ENCODE measurements around the gene NUCKS1. TPM values are rescaled to one million over a fixed set of nuclear protein-coding genes. Genes with fewer than 3 reads are reported as not detected.

NUCKS1 gene
- total RNA-seq, 2 donors from 2014 or later = 80.6 to 116 TPM

- no peaks in the 10 kb centered on the region for H3K36me3 ChIP-seq
- no peaks in the 10 kb centered on the region for H3K27me3 ChIP-seq (replicated peaks; ENCODE audit: insufficient read depth)
- TF ChIP-seq CTCF (IDR thresholded peaks at IDR 0.05) = no peak
- H3K4me3 ChIP-seq = no peak overlapping the region
- H3K9me3 ChIP-seq = no peaks in the 10 kb centered on the region
- ATAC-seq (ENCODE audit: insufficient number of reproducible peaks, low FRiP score, low read depth) (no peak), DNase-seq (ENCODE audit: low spot score) (no peak)
- H3K4me1 ChIP-seq (ENCODE audit: control insufficient read depth in 1 of 2, low read depth in 2 of 2) = peaks cover 0 to 3% of the 10 kb centered on the region in 2 donors
- no peak overlapping the region for H3K27ac ChIP-seq
Measured at GRCh38 chr1:205764578-205764977, 14.6 kb upstream of the NUCKS1 start.

GRCh38 chr1:205763980-205764379 lies 14.0 kb upstream of the NUCKS1 start:
- Histone ChIP-seq H3K36me3 (no peaks in the 10 kb centered on the region), H3K27ac (no peak overlapping the region), H3K9me3 (no peaks in the 10 kb centered on the region), H3K4me1 (ENCODE audit: control insufficient read depth in 1 of 2, low read depth in 2 of 2) (no peaks in the 10 kb centered on the region), H3K4me3 (no peak overlapping the region), H3K27me3 (replicated peaks; ENCODE audit: insufficient read depth) (no peaks in the 10 kb centered on the region)
- DNase-seq (ENCODE audit: low spot score) = no peak
- ATAC-seq (ENCODE audit: insufficient number of reproducible peaks, low FRiP score, low read depth) = no peak
- no peak for TF ChIP-seq CTCF (IDR thresholded peaks at IDR 0.05)

GRCh38 chr1:205760606-205761005 lies 10.6 kb upstream of the NUCKS1 start:
- Histone ChIP-seq H3K9me3 (no peaks in the 10 kb centered on the region), H3K27ac (no peak overlapping the region), H3K4me1 (ENCODE audit: control insufficient read depth in 1 of 2, low read depth in 2 of 2) (no peaks in the 10 kb centered on the region), H3K27me3 (replicated peaks; ENCODE audit: insufficient read depth) (no peaks in the 10 kb centered on the region), H3K36me3 (no peaks in the 10 kb centered on the region), H3K4me3 (no peak overlapping the region)
- no peak for DNase-seq (ENCODE audit: low spot score)
- no peak for TF ChIP-seq CTCF (IDR thresholded peaks at IDR 0.05)
- no peak for ATAC-seq (ENCODE audit: insufficient number of reproducible peaks, low FRiP score, low read depth)

- ATAC-seq (ENCODE audit: insufficient number of reproducible peaks, low FRiP score, low read depth) = no peak
- no peaks in the 10 kb centered on the region for H3K36me3 ChIP-seq
- no peaks in the 10 kb centered on the region for H3K4me1 ChIP-seq (ENCODE audit: control insufficient read depth in 1 of 2, low read depth in 2 of 2)
- no peak for DNase-seq (ENCODE audit: low spot score)
- no peaks in the 10 kb centered on the region for H3K27me3 ChIP-seq (replicated peaks; ENCODE audit: insufficient read depth)
- H3K9me3 ChIP-seq = no peaks in the 10 kb centered on the region
- no peak overlapping the region for H3K27ac ChIP-seq
- H3K4me3 ChIP-seq = no peak overlapping the region
- no peak for TF ChIP-seq CTCF (IDR thresholded peaks at IDR 0.05)
Measured at GRCh38 chr1:205756552-205756951, 6.6 kb upstream of the NUCKS1 start.

GRCh38 chr1:205754857-205755256 lies 4.9 kb upstream of the NUCKS1 start:
- ATAC-seq (ENCODE audit: insufficient number of reproducible peaks, low FRiP score, low read depth) = no peak

More at GRCh38 chr1:205754857-205755256, 4.9 kb upstream of the NUCKS1 start:
- H3K4me1 ChIP-seq (ENCODE audit: control insufficient read depth in 1 of 2, low read depth in 2 of 2) = no peaks in the 10 kb centered on the region
- H3K36me3 ChIP-seq = no peaks in the 10 kb centered on the region
- DNase-seq (ENCODE audit: low spot score) = no peak
- H3K27me3 ChIP-seq (replicated peaks; ENCODE audit: insufficient read depth) = no peaks in the 10 kb centered on the region
- H3K4me3 ChIP-seq = no peak overlapping the region
- no peaks in the 10 kb centered on the region for H3K9me3 ChIP-seq
- no peak overlapping the region for H3K27ac ChIP-seq
- no peak for TF ChIP-seq CTCF (IDR thresholded peaks at IDR 0.05)

Data from thoracic aorta (tissue), 2 donors.